GM23248 (cell line): ENCODE measurements around the gene IRF9. TPM values are rescaled to one million over a fixed set of nuclear protein-coding genes. Genes with fewer than 3 reads are reported as not detected.

ENCODE experiments used
- DNase-seq: peaks from one replicate; pipeline ENCODE4 v3.0.0-alpha.2; 2015
- H2AFZ ChIP-seq: fragments of 200-600 bp; sonication (generic); 2 replicates; pipeline ENCODE4 v1.6.1; 2016; ENCODE audit warnings: antibody characterized with exemption
- H3F3A ChIP-seq: fragments of 200-600 bp; sonication (generic); 2 replicates; pipeline ENCODE4 v1.6.1; 2016; ENCODE audit warnings: mild to moderate bottlenecking, antibody characterized with exemption, mixed run types; ENCODE audit not compliant: insufficient read depth
- H3K27ac ChIP-seq: fragments of 200-600 bp; sonication (generic); 2 replicates; pipeline ENCODE4 v1.5.1; 2016; ENCODE audit warnings: mild to moderate bottlenecking
- H3K27me3 ChIP-seq: fragments of 200-600 bp; sonication (generic); replicated peaks from 2 replicates; pipeline ENCODE4 v1.6.1; 2016; ENCODE audit warnings: mild to moderate bottlenecking; ENCODE audit not compliant: insufficient read depth
- H3K36me3 ChIP-seq: fragments of 200-600 bp; sonication (generic); 2 replicates; pipeline ENCODE4 v1.6.1; 2016; ENCODE audit warnings: low read depth, mild to moderate bottlenecking
- H3K4me1 ChIP-seq: fragments of 200-600 bp; sonication (generic); 2 replicates; pipeline ENCODE4 v1.6.1; 2016; ENCODE audit warnings: mild to moderate bottlenecking; ENCODE audit not compliant: insufficient read depth
- H3K4me2 ChIP-seq: fragments of 200-600 bp; sonication (generic); one replicate; pipeline ENCODE4 v1.6.1; 2016; ENCODE audit warnings: mild to moderate bottlenecking; ENCODE audit not compliant: unreplicated experiment
- H3K4me3 ChIP-seq: fragments of 200-600 bp; sonication (generic); 2 replicates; pipeline ENCODE4 v1.5.1; 2016; ENCODE audit warnings: mild to moderate bottlenecking
- H3K79me2 ChIP-seq: fragments of 200-600 bp; sonication (generic); 2 replicates; pipeline ENCODE4 v1.6.1; 2016; ENCODE audit warnings: mild to moderate bottlenecking; ENCODE audit not compliant: insufficient read depth
- H3K9ac ChIP-seq: fragments of 200-600 bp; sonication (generic); 2 replicates; pipeline ENCODE4 v1.6.1; 2016; ENCODE audit warnings: mild to moderate bottlenecking
- H3K9me2 ChIP-seq: fragments of 200-600 bp; sonication (generic); 2 replicates; pipeline ENCODE4 v1.6.1; 2016; ENCODE audit warnings: mixed run types, mild to moderate bottlenecking, moderate library complexity; ENCODE audit not compliant: insufficient read depth
- H3K9me3 ChIP-seq: fragments of 200-600 bp; sonication (generic); one replicate; pipeline ENCODE4 v1.6.1; 2017; ENCODE audit warnings: low read depth
- H4K20me1 ChIP-seq: fragments of 200-600 bp; sonication (generic); 2 replicates; pipeline ENCODE4 v1.6.0; 2016; ENCODE audit not compliant: insufficient read depth
- EZH2 ChIP-seq: fragments of 200-600 bp; sonication (generic); IDR thresholded peaks from 2 replicates; pipeline ENCODE4 v1.6.1; 2018; ENCODE audit warnings: antibody characterized with exemption, mild to moderate bottlenecking; ENCODE audit not compliant: insufficient read depth, poor library complexity, severe bottlenecking
- EZH2phosphoT487 ChIP-seq: fragments of 200-600 bp; sonication (generic); IDR thresholded peaks from 2 replicates; pipeline ENCODE4 v1.6.1; 2018; ENCODE audit warnings: antibody characterized with exemption, moderate library complexity, mild to moderate bottlenecking, low read depth; ENCODE audit not compliant: insufficient read depth
- WGBS, 2 experiments: methylation state at CpG; one replicate each; pipeline ENCODE4 v1.1.6; 2015 to 2017; ENCODE audit warnings: low lambda C conversion rate in 2 of 2, low coverage in 1 of 2; ENCODE audit errors: missing lambda C conversion rate in 2 of 2; 5-methylcytosine and 5-hydroxymethylcytosine counted together
- in situ Hi-C: fragments of 300-500 bp; cut with MboI; formaldehyde crosslinking; loops from 2 replicates; pipeline ENCODE4 v1.15.0; 2020
- polyA plus RNA-seq: library from polyadenylated mRNA; unstranded; fragments of >200 nt; fragmentation: Nextera tagmentation; extraction: Ambion mirVana; gene quantifications from 2 replicates; pipeline ENCODE4 v1.2.1, GENCODE V29; 2016
- total RNA-seq: library from RNA; depleted of rRNA; stranded (reverse); fragments of >200 nt; shearing (Covaris generic); gene quantifications from 2 replicates; pipeline ENCODE4 v1.2.3, GENCODE V29; 2014; rRNA removed

Gene IRF9
- total RNA-seq (56.7 and 58.7 TPM in 2 replicates), polyA plus RNA-seq (80.0 and 87.1 TPM in 2 replicates)

- TF ChIP-seq EZH2, result no peak
- no peak for TF ChIP-seq EZH2phosphoT487
- Histone ChIP-seq H3K4me3 (peak within 1 kb of the TSS; percentile 92), H2AFZ (peak within 1 kb of the TSS; percentile 53; the same call in 1 of the 2 replicates), H3K27ac (peak within 1 kb of the TSS; percentile 67), H3K27me3 (no peaks in the 10 kb centered on the region), H3K9me3 (no peaks in the 10 kb centered on the region), H3K4me2 (peak within 1 kb of the TSS; percentile 94), H3K79me2 (peaks cover 30% of the 10 kb centered on the region), H3K36me3 (peaks cover 30% of the 10 kb centered on the region), H3F3A (peaks cover 30% of the 10 kb centered on the region; the same call in 1 of the 2 replicates), H4K20me1 (no peaks in the 10 kb centered on the region), H3K9ac (peak within 1 kb of the TSS; percentile 88), H3K9me2 (no peaks in the 10 kb centered on the region), H3K4me1 (peaks cover 5% of the 10 kb centered on the region)
- in situ Hi-C loops, result no loop called here
- WGBS, 2 experiments, result 1 to 5% methylated on average over 12 of the region's 12 CpGs
- DNase-seq, result peak; percentile 92
Observed at GRCh38 chr14:24160850-24161804, at the start of gene IRF9. IRF9 (plus strand) TSS chr14:24161265; CDS start chr14:24162145, 880 bp downstream.

DNA sequence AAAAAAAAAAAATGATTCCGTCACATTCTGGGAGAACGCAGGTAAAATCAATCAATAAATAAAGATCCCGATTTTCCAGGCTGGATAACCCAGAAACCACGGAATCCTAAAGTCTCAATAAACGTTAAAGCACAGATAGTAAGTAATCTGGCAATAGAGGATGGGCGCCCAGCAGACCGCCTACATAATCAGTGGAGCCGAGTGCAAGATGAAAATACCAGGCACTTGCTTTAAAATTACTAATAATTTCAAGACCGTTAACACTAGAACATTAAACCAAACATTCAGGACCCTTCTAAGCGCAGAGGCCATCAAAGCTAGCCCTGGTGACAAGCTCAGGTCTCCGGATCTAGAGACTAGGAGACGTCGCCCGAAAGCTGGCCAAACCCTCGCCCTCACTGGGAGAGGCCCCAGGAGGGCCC is 47.7 kb upstream of the IRF9 start:
- peaks cover 16% of the 10 kb centered on the region; the same call in 1 of the 2 replicates for H3K79me2 ChIP-seq

DNA sequence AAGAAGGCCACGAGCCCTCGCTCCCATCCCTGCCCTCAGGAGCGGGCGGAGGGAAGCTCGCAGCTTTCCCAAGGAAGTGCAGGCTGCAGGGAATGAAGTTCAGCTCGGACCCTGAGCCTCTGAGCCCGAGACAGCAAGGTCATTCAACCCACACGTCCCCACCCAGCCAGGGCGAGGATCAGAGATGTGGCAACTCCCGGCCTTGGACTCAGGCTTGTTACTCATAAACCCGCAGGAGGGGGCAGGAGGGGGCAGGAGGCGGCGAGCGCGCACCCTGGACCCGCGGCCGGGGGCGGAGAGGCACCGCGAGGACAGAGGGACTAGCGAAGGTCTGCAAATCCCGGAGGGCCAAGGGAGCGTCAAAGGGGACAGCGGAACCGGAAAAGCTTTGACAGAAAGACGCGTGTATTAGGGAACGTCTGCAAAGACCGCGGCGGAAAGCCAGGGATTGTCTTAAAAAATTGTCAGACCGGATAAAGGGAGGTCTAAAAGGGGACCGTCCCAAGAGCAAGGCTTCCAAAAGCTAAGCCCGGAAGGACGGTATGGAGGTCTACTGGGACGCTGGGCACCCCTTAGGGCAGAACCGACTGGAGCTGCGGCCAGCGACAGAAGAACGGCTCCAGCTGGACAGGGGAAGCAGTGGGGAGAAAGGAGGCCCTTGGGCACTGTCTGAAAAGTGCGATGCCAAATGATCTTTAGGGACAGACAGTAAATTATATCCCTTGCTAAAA is 47.1 kb upstream of the IRF9 start:
- no peak for TF ChIP-seq EZH2phosphoT487
- no peak for TF ChIP-seq EZH2
- H3K9me2 ChIP-seq, result no peaks in the 10 kb centered on the region
- peak overlapping the region; percentile 91 for H2AFZ ChIP-seq
- H4K20me1 ChIP-seq, result no peaks in the 10 kb centered on the region
- DNase-seq, result peak; percentile 96
- 1 to 2% methylated on average over 29 to 41 of the region's 42 CpGs for whole genome bisulfite sequencing, 2 experiments
- H3K4me2 ChIP-seq, result peak overlapping the region; percentile 97
- peaks cover 5% of the 10 kb centered on the region for H3F3A ChIP-seq
- no peaks in the 10 kb centered on the region for H3K36me3 ChIP-seq
- peak overlapping the region; percentile 95 for H3K9ac ChIP-seq
- H3K4me1 ChIP-seq, result peaks cover 12% of the 10 kb centered on the region
- in situ Hi-C loops, result no loop called here
- H3K79me2 ChIP-seq, result peaks cover 16% of the 10 kb centered on the region; the same call in 1 of the 2 replicates
- H3K4me3 ChIP-seq, result peak overlapping the region; percentile 81
- no peaks in the 10 kb centered on the region for H3K27me3 ChIP-seq
- no peaks in the 10 kb centered on the region for H3K9me3 ChIP-seq
- H3K27ac ChIP-seq, result peak overlapping the region; percentile 98

More for the DNA sequence above, 47.7 kb upstream of the IRF9 start:
- in situ Hi-C loops, result no loop called here
- peaks cover 5% of the 10 kb centered on the region for H3F3A ChIP-seq
- H2AFZ ChIP-seq, result peak overlapping the region; percentile 91
- no peak for TF ChIP-seq EZH2
- no peak for TF ChIP-seq EZH2phosphoT487
- no peaks in the 10 kb centered on the region for H3K27me3 ChIP-seq
- no peaks in the 10 kb centered on the region for H3K36me3 ChIP-seq
- 12% methylated on average over 14 to 15 of the region's 15 CpGs for WGBS, 2 experiments
- H3K4me3 ChIP-seq, result peak overlapping the region; percentile 81
- peak overlapping the region; percentile 98 for H3K27ac ChIP-seq
- H3K9ac ChIP-seq, result peak overlapping the region; percentile 95
- no peaks in the 10 kb centered on the region for H3K9me3 ChIP-seq
- peak; percentile 61 for DNase-seq
- no peaks in the 10 kb centered on the region for H4K20me1 ChIP-seq
- H3K4me2 ChIP-seq, result peak overlapping the region; percentile 97
- peaks cover 12% of the 10 kb centered on the region for H3K4me1 ChIP-seq
- H3K9me2 ChIP-seq, result no peaks in the 10 kb centered on the region
